HG03378 (cell line): Measurements from ENCODE around the gene RNLS.

Experiments
- ATAC-seq: cut with Tn5 transposase; IDR thresholded peaks from one replicate; pipeline ENCODE4 v1.9.1; 2021; ENCODE audit warnings: mild to moderate bottlenecking, moderate library complexity; ENCODE audit not compliant: unreplicated experiment

Gene RNLS

DNA sequence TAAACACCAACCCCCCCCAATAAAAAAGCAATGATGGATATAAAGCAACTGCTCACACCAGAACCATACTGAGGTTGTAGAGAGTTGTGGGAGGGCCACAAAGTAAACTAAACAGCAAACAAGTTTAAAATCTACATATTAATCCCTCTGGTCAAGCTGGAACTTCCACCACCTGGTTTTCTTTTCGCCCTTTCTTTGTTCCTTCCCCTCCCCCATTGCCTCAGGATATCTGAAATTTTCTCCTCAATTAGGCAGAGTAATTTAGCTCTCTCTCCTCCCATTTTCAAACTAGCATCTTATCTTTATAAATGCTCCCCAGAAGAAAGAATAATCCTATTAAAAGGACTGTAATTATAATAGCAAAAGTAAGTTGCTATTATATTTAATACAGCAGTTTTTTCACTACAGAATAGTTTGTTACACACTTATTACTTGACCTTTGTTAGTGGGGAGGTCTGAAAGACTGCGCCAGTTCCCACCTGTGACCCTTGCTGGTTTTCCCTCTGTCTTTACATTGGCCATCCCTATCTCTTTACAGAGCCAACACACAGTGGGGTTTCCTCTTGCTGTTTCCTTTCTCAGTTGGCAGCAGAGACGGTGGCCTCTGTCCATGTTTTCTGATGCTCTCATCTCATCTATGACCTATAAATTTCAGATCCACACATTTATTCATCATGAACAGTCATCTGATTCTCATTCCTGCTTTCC, 235.4 kb downstream of the RNLS start:
- ATAC-seq: no peak

DNA sequence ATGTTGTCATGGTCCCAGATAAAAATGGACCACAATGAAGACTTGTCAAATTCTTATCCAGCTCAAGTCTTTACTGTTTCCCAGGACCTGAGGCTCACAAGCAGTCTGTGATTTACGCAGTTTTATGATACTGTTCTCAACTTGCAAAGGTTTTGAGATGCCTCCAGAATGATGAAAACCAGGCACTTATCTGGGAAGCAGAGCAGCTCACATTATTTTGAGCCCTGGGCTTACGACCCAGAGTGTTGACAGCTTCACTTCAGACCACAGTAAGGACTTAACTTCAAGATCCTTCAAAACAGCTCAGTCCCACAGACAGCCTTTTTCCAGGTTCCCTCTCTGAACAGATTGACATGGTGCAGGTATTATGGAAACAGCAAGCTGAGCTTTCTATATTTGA, 236.1 kb downstream of the RNLS start:
- ATAC-seq: no peak

DNA sequence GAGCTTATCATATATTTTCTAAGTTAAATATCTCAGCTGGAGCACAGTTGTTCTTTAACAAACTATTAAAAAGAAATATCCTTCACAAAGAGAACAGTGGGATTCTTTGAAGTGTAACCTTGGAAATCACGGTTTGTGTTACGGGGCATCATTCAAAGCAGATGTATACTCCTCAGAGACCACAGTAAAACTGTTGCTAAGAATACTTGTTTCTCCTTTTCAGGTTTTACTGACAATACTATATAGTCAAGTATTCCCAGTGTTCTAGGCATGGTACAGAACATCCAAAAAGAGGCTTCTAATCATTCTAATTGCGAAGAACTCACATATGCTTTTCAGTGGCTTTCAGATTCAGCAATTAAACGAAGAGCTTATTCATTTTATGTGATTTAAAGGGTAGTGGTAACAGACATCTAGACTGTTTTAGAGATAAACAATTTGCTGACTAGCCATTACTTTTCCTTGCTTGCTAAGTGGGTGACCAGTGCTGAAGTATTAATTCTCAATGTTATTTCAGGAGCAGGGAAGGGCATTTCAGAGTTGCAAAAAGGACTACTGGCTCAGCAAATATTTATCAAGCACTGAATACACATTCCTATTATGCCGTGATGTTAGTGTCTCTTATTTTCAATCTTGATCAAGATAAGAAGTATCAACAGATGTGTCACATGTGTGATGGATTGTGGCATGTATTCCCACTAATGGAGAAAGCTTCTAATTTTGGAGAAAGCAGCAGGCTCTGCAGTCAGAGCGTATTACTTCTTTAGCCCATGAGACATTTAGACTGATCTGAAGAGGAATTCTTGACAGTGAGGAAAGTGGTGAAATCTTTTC, 236.8 kb downstream of the RNLS start:
- ATAC-seq: no peak

DNA sequence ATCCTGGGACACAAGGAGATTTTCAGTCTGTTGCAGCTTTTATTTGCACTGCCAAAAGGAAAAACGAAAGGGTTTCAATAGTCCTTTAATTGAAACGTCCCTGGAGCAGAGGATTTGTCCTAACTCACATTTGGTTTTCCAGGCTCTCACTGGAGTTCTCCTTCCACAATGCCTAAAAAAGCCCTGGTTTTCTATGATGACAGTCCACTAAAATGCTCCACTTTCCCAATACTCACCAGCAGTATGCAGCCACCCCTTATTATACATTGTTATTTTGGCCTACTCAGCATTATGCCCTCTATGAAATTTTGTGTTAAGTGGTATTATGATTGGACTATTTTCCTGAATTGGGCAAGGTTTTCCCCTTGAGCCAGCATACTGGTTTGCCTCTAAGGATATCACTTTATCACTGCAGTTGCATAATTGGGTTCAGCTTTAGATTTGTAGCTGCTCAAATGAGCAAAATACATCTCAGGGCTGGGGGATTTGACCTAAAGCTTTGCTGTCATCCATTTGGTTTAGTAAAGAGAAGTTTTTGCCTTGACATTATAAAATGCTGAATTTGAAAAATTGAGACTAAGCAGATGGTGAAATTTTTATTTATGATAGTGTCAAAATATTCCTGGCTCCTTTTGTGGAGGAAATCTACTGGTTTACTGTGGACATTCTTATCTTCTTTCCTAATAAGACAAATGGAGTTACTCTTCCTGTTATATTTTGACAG, 239.2 kb downstream of the RNLS start:
- ATAC-seq: no peak

DNA sequence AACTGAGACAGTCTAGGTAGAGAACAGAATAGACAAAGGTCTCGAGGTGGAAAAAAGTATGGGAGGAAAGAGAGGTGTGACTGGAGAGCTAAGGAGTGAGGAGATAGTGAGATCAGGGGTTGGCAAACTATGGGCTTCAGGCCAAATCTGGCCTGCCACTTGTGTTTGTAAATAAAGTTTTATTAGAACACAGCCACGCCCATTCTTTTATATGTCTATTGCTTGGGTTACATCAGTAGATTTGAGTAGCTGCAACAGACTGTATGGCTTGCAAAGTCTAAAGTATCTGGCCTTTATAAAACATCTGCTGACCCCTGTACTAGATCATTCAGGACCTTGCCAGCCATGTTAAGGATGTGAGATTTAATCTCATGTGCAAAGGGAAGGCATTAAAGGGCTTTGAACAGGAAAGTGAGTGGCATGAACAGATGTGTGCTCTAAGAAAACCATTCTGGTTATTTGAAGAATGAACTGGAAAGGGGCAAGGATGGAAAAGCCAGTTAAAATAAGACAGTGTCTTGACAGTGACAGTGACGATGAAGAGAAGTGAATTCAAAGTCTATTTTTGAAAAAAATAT, 240.3 kb downstream of the RNLS start:
- no peak for ATAC-seq

DNA sequence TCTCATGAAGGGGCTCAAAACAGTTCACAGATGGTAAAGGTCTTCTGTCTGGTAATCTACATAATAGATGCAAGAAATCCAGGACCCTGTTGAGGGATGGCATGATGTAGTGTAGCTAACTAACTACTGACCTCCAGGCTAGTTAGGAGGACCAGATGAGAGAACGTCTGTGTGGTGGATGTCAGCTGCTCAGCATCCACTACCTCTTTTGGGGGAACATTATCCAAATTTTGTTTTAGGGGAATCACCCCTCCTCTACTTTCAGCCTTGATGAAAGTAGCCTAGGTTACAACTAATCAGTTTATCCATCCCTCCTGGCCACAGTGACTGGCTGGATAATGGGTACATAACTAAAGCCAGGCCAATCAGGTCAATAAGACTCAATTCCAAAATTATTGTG, 246.0 kb downstream of the RNLS start:
- no peak for ATAC-seq

DNA sequence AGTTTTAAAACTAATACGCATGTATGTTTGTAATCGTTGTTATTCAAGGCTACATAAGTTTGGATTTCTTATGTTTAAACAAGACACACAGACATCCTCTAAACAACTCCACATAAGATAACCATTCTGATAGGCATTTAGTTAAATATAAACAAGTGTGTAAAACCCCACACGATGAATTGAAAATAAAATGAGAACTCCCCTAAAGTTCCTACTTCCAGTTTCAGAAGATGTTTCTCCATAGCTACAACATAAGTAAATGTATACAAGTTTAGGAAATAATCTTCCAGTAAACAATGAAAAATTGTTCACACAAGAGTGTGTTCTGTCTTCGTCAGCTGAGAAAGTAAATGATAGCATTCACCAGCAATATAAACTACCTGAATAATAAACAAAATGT, 246.8 kb downstream of the RNLS start:
- ATAC-seq: no peak

DNA sequence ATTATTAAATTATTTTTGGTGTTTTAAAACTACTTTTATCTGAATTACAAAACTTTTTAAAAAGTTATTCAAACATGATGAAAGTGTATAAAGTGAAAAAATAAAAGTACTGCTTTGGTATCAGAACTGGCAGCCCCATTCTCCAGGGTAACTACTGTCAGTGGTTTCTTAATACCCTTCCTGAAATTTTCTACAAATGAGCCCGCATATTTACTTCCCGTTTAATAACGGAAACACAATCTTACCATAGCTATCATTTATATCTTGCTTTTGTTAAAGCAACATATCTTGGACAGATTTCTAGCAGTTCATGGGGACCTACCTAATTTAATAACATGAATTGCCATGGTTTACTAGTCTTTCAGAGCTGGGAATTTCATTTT, 249.9 kb downstream of the RNLS start:
- ATAC-seq: no peak

DNA sequence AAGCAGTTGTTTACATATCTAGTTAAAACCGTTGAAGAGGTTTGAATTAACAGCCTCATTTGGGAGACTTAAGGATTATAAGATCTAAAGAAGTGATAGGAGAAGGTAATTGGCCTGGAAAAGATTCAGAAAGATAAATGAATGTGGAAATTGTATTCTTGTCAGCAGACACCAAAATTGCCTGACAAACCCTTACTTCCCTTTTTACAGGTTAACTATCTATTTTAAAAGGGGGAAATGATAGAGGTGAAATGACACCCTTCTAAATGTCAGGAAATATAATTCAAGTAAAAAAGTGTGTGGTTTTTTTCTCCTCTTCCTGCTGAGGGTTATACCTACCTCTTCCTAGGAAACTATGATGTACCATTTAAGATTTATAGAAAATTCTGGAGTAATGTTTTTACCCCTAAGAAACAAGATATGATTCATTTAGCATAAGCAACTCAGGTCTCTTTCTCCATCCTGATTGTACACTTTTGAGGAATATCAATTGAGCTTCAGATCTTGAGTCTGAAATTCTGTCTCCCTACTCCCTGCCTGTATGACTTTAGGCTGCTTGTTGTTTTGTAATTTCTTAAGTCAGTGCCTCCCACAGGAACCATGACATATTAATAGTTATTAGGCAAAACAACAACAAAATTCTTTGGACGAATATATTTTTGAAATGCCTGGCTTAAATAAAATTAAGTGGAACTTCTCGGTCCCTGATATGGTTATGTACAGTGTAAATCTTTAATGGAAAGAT, 250.4 kb downstream of the RNLS start:
- no peak for ATAC-seq

DNA sequence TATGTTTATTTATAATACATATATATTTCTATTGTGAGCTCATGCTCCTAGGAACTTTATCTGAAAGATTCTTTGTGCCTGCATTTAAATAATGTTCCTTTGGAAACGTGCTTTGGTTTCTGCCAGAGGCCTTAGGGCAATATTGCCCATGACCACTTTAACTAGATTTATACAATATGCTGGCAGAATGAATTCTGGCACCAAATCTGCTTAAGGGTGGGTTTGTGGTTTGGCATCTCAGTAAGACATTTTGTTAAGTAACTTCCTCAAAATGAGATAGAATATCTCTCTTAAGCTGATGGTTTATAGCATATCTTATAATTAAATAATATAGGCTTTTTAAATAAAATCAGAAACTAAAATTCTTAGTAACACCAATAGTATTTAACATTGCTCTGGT, 252.9 kb downstream of the RNLS start:
- no peak for ATAC-seq

DNA sequence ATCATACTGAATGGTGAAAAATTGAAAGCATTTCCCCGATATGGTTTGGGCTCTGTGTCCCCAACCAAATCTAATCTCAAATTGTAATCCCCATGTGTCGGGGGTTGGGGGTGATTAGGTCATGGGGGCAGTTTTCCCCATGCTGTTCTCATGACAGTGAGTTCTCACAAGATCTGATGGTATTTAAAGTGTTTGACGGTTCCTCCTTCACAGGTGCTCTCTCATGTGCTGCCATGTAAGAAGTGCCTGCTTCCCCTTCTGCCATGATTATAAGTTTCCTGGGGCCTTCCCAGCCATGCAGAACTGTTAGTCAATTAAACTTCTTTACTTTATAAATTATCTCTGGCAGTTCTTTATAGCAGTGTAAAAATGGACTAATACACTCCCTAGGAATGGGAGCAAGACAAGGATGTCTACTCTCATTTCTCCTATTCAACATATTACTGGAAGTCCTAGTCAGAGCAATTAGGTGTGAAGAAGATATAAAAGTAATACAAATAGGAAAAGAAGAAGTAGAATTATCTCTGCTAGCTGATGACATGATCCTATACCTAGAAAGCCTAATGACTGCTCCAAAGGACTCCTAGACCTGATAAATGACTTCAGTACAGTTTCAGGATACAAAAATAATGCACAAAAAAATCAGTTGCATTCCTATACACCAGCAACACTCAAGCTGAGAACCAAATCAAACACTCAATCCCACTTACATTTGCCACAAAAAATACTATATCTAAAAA, 260.6 kb downstream of the RNLS start:
- ATAC-seq: no peak

DNA sequence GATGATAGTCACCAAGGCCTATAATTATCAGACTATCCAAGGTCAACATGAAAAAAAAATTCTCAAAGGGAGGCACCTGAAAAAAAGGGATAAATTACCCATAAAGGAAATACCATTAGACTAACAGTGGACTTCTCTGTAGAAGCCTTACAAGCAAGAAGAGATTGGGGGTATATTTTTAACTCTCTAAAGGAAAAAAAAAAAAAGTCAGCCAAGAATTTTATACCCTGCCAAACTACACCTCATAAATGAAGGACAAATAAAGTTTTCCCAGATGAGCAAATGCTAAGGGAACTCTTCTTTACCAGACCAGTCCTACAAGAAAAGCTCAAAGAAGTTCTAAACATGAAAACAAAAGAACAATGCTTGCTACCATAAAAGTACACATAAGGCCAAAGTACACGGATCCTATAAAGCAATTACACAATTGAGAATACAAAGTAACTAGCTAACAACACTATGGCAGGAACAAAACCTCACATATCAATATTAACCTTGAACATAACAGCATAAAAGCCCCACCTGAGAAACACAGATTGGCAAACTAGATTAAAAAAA, 263.1 kb downstream of the RNLS start:
- ATAC-seq: no peak

DNA sequence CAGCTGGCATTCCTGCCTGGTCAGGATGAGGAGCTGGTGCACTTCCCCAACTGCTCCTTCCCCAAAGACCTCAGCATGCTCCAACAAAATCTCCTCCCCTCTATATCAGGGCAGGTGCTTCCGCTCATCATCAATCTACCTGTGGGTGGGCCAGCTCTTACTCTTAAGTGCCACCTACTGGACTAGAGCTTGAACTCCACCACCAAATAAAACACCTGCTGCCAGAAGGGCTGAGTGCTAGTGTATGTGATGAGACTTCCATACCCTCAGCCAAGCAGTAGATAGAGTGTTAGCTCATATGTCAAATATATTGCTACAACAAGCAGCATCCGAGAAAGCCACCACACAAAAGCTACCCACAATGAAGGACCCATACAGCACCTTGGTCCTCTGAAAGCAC, 264.3 kb downstream of the RNLS start:
- no peak for ATAC-seq

DNA sequence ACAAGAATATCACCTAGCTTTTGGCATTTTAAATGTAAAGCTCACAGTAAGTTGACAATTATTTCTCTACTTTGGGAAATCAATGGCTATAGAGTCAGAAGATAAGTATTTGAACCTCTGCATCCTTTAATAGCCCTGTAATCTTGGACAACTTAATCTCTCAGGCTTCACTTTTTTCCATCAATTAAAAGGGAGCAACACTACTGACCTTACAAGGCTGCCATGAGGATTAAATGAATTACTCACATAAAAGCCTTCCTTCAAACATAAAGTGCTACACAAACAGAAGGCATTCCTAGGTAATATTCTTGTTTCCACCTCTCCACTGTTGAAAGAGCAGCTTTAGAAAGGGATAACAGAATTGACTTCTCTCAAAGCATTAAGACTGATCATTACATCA, 266.0 kb downstream of the RNLS start:
- ATAC-seq: no peak

DNA sequence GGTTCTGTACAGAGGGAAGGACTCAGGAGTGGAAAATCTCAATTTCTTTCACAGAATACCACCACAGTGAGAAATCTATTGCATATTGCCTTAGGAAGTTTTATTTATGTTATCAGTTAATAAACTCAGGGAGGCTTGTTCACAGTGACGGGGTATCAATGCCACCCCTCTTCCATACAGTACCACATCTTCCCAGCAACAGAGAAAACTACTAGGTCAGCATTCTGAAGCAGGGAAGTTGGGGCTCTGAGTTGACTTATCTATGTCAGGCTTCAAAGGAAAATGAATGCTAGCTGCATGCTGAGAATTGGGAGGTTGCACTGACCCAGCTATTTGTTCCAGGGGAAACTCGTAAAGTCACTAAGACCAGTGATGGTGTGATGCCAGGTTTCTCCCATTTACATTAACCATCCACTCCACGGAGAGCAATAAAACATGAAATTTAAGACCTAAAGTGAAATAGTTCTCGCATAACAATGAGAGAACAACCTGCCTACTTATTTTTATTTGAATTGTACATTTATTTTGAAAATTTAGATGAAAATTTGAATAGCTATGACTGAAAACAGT, 266.7 kb downstream of the RNLS start:
- no peak for ATAC-seq

DNA sequence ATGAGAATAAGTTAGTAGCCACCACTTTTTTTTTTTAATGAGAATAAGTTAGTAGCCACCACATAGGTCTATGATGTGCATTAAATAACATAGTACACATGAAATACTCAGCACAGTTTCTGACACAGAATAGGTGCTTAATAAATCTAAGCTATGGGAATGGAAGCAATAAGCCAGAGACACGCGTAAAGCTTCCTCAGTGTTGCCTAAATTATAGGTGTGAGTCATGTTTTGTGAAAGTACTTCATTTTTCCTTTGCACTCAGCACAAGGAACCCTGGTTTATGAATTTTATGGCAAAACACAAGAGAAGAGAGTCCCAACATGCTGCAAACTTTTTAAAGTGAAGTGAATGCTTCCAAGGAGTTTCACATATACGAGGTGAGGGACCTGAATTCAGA, 267.4 kb downstream of the RNLS start:
- no peak for ATAC-seq

DNA sequence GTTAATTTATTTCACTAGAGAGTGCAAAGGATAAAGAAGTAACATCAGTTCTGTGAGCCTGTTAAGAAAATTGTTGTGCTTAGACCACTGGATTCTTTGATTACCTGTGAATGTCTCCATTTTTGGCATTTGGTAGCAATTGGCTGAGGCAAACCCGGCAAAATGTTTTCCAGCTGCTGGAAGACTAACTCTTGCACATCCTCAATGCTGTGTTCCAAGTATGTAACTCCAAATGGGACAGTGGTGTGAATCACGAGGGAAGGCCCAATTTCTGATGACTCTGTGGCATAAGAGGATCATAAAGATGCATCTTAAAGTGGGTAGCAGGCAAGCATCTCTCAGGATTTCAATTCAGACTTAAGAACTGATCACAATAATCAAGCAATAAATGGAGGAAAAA, 268.8 kb downstream of the RNLS start:
- ATAC-seq: no peak

DNA sequence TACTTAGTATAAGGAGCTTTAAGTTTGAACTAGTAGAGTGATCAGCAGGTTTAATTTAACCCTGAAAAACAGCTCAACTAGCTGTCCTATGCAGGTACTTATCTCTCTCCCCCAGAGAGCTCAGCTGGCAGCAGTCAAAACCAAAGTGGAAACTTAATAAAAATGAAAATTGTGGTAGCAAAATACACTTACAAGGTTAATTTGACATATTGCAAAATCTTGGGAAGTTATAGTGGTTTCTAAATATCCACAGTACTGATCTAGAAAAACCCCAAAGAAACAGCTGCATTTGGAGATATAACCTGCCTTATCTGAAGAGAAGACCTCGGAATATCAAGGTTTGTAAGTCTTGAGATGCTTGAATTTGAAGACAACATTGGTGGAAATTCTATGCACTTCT, 269.2 kb downstream of the RNLS start:
- no peak for ATAC-seq

DNA sequence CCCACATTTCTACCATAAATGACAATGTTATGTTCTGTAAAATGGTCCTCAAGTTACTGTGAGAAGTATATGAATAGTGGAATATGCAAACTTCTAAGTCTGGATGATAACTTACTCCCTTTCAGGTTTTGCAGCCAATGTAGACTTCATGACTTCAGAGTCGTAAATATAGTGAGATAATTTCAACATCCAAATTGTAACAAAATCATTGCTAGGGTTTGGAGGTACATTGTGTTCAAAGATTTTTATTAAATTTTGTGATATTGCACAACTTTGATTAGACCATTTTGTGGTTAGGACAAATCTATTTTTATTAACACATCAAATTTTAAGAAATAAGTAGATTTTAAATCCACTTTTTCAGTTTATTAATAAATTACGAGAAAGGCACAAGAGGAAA, 270.3 kb downstream of the RNLS start:
- ATAC-seq: no peak

DNA sequence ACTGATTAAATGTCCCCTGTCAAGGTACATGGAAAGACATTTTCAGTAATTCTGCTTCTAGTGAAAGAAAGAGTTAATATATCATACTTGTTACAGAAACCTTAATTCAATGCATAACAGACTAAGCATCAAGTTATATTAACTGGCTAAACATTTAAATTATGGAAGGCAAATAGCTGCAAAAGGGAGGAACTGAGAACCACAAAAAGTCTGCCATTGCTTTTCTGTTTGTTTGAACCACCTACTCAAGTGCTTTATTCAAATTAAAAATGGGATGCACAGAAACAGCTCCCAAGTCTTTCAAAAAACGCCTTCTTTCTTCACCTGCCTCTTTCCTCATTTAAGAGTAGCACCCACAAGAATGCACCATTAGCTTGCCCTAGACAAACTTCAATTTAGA, 271.9 kb downstream of the RNLS start:
- no peak for ATAC-seq
